Measurements from ENCODE around the gene TUBGCP6.

The TUBGCP6 gene

GRCh38 chr22:50244420-50245213 lies at the start of gene TUBGCP6:
Gene TUBGCP6 (minus strand): TSS chr22:50245023. CDS start chr22:50244459, 564 bp downstream.
- peak; percentile 90 for DNase-seq (ENCODE audit: low spot score)

GRCh38 chr22:50294319-50294656 lies 49.5 kb upstream of the TUBGCP6 start:
- DNase-seq (ENCODE audit: low spot score): no peak

- peak; percentile 86 for DNase-seq (ENCODE audit: low spot score)
Observed at GRCh38 chr22:50293441-50294318, 48.9 kb upstream of the TUBGCP6 start.

- peak; percentile 86 for DNase-seq (ENCODE audit: low spot score)
Observed at GRCh38 chr22:50292643-50293440, 48.0 kb upstream of the TUBGCP6 start.

GRCh38 chr22:50289942-50290630 lies 45.3 kb upstream of the TUBGCP6 start:
- no peak for DNase-seq (ENCODE audit: low spot score)

GRCh38 chr22:50289151-50289941 lies 44.5 kb upstream of the TUBGCP6 start:
- no peak for DNase-seq (ENCODE audit: low spot score)

GRCh38 chr22:50287731-50288130 lies 42.9 kb upstream of the TUBGCP6 start:
- no peak for DNase-seq (ENCODE audit: low spot score)

- no peak for DNase-seq (ENCODE audit: low spot score)
Observed at GRCh38 chr22:50286701-50287318, 42.0 kb upstream of the TUBGCP6 start.

GRCh38 chr22:50286275-50286674 lies 41.5 kb upstream of the TUBGCP6 start:
- no peak for DNase-seq (ENCODE audit: low spot score)

- DNase-seq (ENCODE audit: low spot score): no peak
Observed at GRCh38 chr22:50285568-50286229, 40.9 kb upstream of the TUBGCP6 start.

- no peak for DNase-seq (ENCODE audit: low spot score)
Observed at GRCh38 chr22:50284479-50284878, 39.7 kb upstream of the TUBGCP6 start.

GRCh38 chr22:50283821-50284220 lies 39.0 kb upstream of the TUBGCP6 start:
- no peak for DNase-seq (ENCODE audit: low spot score)

GRCh38 chr22:50282361-50283155 lies 37.7 kb upstream of the TUBGCP6 start:
- DNase-seq (ENCODE audit: low spot score): peak; percentile 96

- DNase-seq (ENCODE audit: low spot score): peak; percentile 75
Observed at GRCh38 chr22:50281957-50282356, 37.1 kb upstream of the TUBGCP6 start.

- no peak for DNase-seq (ENCODE audit: low spot score)
Observed at GRCh38 chr22:50281384-50281760, 36.5 kb upstream of the TUBGCP6 start.

- DNase-seq (ENCODE audit: low spot score): no peak
Observed at GRCh38 chr22:50280708-50281383, 36.0 kb upstream of the TUBGCP6 start.

- DNase-seq (ENCODE audit: low spot score): no peak
Observed at GRCh38 chr22:50280022-50280707, 35.3 kb upstream of the TUBGCP6 start.
